Fibroblast of mammary gland (primary cell): Measurements from ENCODE around the gene ANKRD13D.

Experiments used
- DNase-seq: peaks from one replicate; pipeline ENCODE4 v3.0.0-alpha.2; 2010; ENCODE audit warnings: low read depth
- H3K4me3 ChIP-seq: 2 replicates; pipeline ENCODE4 v1.5.1; 2011; ENCODE audit warnings: low read depth, mild to moderate bottlenecking, low read length, moderate library complexity; ENCODE audit not compliant: control insufficient read depth
- TF ChIP-seq, protein P1 (sequence below): conservative IDR thresholded peaks from 2 replicates; pipeline ENCODE4 v1.5.1; 2011; ENCODE audit warnings: low read depth, low read length, inconsistent platforms; ENCODE audit not compliant: control insufficient read depth, insufficient read depth

ANKRD13D gene

GRCh38 chr11:67283481-67283963 is 5.6 kb upstream of the ANKRD13D start:
- no peak overlapping the region for H3K4me3 ChIP-seq
- TF ChIP-seq, protein P1, sequence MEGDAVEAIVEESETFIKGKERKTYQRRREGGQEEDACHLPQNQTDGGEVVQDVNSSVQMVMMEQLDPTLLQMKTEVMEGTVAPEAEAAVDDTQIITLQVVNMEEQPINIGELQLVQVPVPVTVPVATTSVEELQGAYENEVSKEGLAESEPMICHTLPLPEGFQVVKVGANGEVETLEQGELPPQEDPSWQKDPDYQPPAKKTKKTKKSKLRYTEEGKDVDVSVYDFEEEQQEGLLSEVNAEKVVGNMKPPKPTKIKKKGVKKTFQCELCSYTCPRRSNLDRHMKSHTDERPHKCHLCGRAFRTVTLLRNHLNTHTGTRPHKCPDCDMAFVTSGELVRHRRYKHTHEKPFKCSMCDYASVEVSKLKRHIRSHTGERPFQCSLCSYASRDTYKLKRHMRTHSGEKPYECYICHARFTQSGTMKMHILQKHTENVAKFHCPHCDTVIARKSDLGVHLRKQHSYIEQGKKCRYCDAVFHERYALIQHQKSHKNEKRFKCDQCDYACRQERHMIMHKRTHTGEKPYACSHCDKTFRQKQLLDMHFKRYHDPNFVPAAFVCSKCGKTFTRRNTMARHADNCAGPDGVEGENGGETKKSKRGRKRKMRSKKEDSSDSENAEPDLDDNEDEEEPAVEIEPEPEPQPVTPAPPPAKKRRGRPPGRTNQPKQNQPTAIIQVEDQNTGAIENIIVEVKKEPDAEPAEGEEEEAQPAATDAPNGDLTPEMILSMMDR, result no peak

DNA sequence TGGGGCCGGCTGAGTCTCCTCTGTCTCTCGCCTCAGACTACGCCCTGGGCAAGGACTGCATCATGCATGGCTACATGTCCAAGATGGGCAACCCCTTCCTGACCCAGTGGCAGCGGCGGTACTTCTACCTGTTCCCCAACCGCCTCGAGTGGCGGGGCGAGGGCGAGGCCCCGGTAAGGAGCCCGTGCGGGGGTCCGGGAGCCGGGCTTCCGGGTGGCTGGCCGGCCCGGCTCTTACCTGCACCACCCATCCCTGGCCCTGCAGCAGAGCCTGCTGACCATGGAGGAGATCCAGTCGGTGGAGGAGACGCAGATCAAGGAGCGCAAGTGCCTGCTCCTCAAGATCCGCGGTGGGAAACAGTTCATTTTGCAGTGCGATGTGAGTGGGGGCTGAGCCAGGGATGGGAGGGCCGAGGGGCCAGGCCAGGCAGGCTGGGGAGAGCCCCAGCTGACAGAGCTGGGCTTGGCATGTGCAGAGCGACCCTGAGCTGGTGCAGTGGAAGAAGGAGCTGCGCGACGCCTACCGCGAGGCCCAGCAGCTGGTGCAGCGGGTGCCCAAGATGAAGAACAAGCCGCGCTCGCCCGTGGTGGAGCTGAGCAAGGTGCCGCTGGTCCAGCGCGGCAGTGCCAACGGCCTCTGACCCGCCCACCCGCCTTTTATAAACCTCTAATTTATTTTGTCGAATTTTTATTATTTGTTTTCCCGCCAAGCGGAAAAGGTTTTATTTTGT is 4.1 kb upstream of the ANKRD13D start:
- DNase-seq, result no peak
- TF ChIP-seq, protein P1, result no peak
- no peak overlapping the region for H3K4me3 ChIP-seq

More at GRCh38 chr11:67283481-67283963, 5.6 kb upstream of the ANKRD13D start:
- DNase-seq, result no peak

DNA sequence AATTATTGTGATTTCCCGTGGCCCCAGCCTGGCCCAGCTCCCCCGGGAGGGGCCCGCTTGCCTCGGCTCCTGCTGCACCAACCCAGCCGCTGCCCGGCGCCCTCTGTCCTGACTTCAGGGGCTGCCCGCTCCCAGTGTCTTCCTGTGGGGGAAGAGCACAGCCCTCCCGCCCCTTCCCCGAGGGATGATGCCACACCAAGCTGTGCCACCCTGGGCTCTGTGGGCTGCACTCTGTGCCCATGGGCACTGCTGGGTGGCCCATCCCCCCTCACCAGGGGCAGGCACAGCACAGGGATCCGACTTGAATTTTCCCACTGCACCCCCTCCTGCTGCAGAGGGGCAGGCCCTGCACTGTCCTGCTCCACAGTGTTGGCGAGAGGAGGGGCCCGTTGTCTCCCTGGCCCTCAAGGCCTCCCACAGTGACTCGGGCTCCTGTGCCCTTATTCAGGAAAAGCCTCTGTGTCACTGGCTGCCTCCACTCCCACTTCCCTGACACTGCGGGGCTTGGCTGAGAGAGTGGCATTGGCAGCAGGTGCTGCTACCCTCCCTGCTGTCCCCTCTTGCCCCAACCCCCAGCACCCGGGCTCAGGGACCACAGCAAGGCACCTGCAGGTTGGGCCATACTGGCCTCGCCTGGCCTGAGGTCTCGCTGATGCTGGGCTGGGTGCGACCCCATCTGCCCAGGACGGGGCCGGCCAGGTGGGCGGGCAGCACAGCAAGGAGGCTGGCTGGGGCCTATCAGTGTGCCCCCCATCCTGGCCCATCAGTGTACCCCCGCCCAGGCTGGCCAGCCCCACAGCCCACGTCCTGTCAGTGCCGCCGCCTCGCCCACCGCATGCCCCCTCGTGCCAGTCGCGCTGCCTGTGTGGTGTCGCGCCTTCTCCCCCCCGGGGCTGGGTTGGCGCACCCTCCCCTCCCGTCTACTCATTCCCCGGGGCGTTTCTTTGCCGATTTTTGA is 3.3 kb upstream of the ANKRD13D start:
- TF ChIP-seq, protein P1, result no peak
- no peak for DNase-seq
- H3K4me3 ChIP-seq, result no peak overlapping the region

GRCh38 chr11:67286621-67287333 is 2.3 kb upstream of the ANKRD13D start:
- TF ChIP-seq, protein P1, result no peak
- no peak overlapping the region for H3K4me3 ChIP-seq
- no peak for DNase-seq

DNA sequence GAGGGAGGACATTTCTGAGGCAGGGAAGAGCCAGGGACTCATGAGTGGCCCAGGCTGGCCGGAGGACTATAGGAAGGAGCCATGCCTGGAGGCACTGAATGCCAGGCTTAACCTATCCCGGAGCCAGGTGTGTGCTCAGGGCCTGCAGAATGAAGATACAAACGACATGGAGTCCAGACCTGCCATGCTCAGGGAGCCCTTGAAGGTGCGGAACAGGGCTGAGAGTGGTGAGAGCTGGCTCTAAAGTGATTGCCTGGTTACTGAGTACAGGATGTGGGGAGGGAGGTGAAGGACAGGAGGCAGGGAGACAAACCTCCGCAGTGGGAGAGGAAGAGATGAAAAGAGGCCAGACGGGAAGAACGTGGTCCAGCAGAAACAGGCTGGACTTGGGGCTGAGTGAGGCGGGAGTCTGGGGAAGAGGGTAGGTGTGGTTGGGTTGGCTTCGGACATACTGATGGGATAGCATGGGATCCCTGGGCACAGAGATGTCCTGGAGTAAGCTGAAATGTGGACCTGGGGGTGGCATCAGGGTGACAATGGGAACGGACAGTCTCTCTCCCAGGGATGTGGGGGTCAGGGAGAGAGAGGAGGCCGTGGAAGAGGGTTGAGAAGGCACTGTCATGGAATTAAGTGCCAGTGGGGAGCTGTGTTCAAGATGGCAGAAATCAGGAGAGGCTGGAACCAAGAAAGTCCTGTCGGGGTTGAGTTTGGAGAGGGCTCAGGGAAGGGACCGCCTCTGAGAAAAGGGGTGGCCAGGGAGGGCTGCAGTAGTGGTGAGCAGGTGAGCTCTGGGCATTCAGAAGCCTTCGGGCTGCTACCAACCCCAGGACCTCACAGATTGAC is 1.5 kb upstream of the ANKRD13D start:
- DNase-seq, result no peak
- TF ChIP-seq, protein P1, result no peak
- H3K4me3 ChIP-seq, result no peak overlapping the region

GRCh38 chr11:67288198-67288451 is 978 bp upstream of the ANKRD13D start:
- TF ChIP-seq, protein P1, result no peak
- H3K4me3 ChIP-seq, result peak overlapping the region; percentile 61
- no peak for DNase-seq
